Stimulated activated memory B cell treated with anti-CD40 and anti-IgM and Interleukin-4, amounts not matched to agents 10 μg/mL and 1 μg/mL and 100 μg/mL, for 72 hours (primary cell): ENCODE results near the gene NHS.

Source experiments
- ATAC-seq: fragments of 150-1000 bp; cut with Tn5 transposase; 2 replicates; pipeline ENCODE4 v1.10.0; 2021
- H3K27ac Mint-ChIP-seq: one replicate; pipeline ENCODE4 v1.8.0; 2022; ENCODE audit warnings: mild to moderate bottlenecking, mixed read lengths
- H3K27me3 Mint-ChIP-seq: one replicate; pipeline ENCODE4 v1.8.0; 2022; ENCODE audit warnings: mixed read lengths
- H3K36me3 Mint-ChIP-seq: one replicate; pipeline ENCODE4 v1.8.0; 2022; ENCODE audit warnings: mixed read lengths
- H3K4me1 Mint-ChIP-seq: one replicate; pipeline ENCODE4 v1.8.0; 2022; ENCODE audit warnings: mixed read lengths
- H3K4me3 Mint-ChIP-seq: one replicate; pipeline ENCODE4 v1.8.0; 2022; ENCODE audit warnings: mild to moderate bottlenecking, moderate library complexity, mixed read lengths
- H3K9me3 Mint-ChIP-seq: one replicate; pipeline ENCODE4 v1.8.0; 2022; ENCODE audit warnings: mixed read lengths

Gene NHS

GRCh38 chrX:17374619-17375366, at the start of gene NHS:
TSS of gene NHS (plus strand) at chrX:17375200. CDS start at chrX:17375758, 558 bp downstream.
- peaks cover 2% of the 10 kb centered on the region for H3K9me3 Mint-ChIP-seq
- H3K36me3 Mint-ChIP-seq, result no peaks in the 10 kb centered on the region
- no peak for ATAC-seq
- no peaks in the 10 kb centered on the region for H3K4me1 Mint-ChIP-seq
- H3K27me3 Mint-ChIP-seq, result no peaks in the 10 kb centered on the region
- no peak within 1 kb of the TSS for H3K4me3 Mint-ChIP-seq
- no peak within 1 kb of the TSS for H3K27ac Mint-ChIP-seq

GRCh38 chrX:17328837-17329236, 46.2 kb upstream of the NHS start:
- H3K4me1 Mint-ChIP-seq, result no peaks in the 10 kb centered on the region
- no peaks in the 10 kb centered on the region for H3K9me3 Mint-ChIP-seq
- no peaks in the 10 kb centered on the region for H3K27me3 Mint-ChIP-seq
- H3K36me3 Mint-ChIP-seq, result no peaks in the 10 kb centered on the region
- H3K4me3 Mint-ChIP-seq, result no peak overlapping the region
- no peak for ATAC-seq
- no peak overlapping the region for H3K27ac Mint-ChIP-seq

GRCh38 chrX:17336377-17336776, 38.6 kb upstream of the NHS start:
- H3K27ac Mint-ChIP-seq, result no peak overlapping the region
- no peaks in the 10 kb centered on the region for H3K27me3 Mint-ChIP-seq
- no peaks in the 10 kb centered on the region for H3K36me3 Mint-ChIP-seq
- no peak for ATAC-seq
- H3K9me3 Mint-ChIP-seq, result no peaks in the 10 kb centered on the region
- no peaks in the 10 kb centered on the region for H3K4me1 Mint-ChIP-seq
- no peak overlapping the region for H3K4me3 Mint-ChIP-seq

- no peaks in the 10 kb centered on the region for H3K36me3 Mint-ChIP-seq
- H3K27ac Mint-ChIP-seq, result no peak overlapping the region
- ATAC-seq, result no peak
- no peaks in the 10 kb centered on the region for H3K27me3 Mint-ChIP-seq
- no peaks in the 10 kb centered on the region for H3K4me1 Mint-ChIP-seq
- peaks cover 3% of the 10 kb centered on the region for H3K9me3 Mint-ChIP-seq
- no peak overlapping the region for H3K4me3 Mint-ChIP-seq
These were observed 19.0 kb upstream of the NHS start for GRCh38 chrX:17355976-17356375.

- H3K9me3 Mint-ChIP-seq, result no peaks in the 10 kb centered on the region
- no peak overlapping the region for H3K4me3 Mint-ChIP-seq
- no peak for ATAC-seq
- no peak overlapping the region for H3K27ac Mint-ChIP-seq
- H3K27me3 Mint-ChIP-seq, result no peaks in the 10 kb centered on the region
- H3K4me1 Mint-ChIP-seq, result no peaks in the 10 kb centered on the region
- H3K36me3 Mint-ChIP-seq, result no peaks in the 10 kb centered on the region
These were observed 15.5 kb upstream of the NHS start for GRCh38 chrX:17359500-17359899.

- Mint-ChIP-seq H3K27ac (no peak overlapping the region), H3K27me3 (no peaks in the 10 kb centered on the region), H3K4me1 (no peaks in the 10 kb centered on the region), H3K36me3 (no peaks in the 10 kb centered on the region), H3K9me3 (no peaks in the 10 kb centered on the region), H3K4me3 (no peak overlapping the region)
- ATAC-seq, result no peak
These were observed 13.4 kb upstream of the NHS start for GRCh38 chrX:17361620-17362019.

GRCh38 chrX:17368002-17368401, 7.0 kb upstream of the NHS start:
- Mint-ChIP-seq H3K4me3 (no peak overlapping the region), H3K4me1 (no peaks in the 10 kb centered on the region), H3K27ac (no peak overlapping the region), H3K9me3 (no peaks in the 10 kb centered on the region), H3K27me3 (no peaks in the 10 kb centered on the region), H3K36me3 (no peaks in the 10 kb centered on the region)
- ATAC-seq, result no peak

- Mint-ChIP-seq H3K36me3 (no peaks in the 10 kb centered on the region), H3K9me3 (no peaks in the 10 kb centered on the region), H3K27me3 (no peaks in the 10 kb centered on the region), H3K27ac (no peak overlapping the region), H3K4me1 (no peaks in the 10 kb centered on the region), H3K4me3 (no peak overlapping the region)
- no peak for ATAC-seq
These were observed 5.7 kb upstream of the NHS start for GRCh38 chrX:17369309-17369708.

- Mint-ChIP-seq H3K9me3 (no peaks in the 10 kb centered on the region), H3K36me3 (no peaks in the 10 kb centered on the region), H3K4me1 (no peaks in the 10 kb centered on the region), H3K27ac (no peak overlapping the region), H3K27me3 (no peaks in the 10 kb centered on the region), H3K4me3 (no peak overlapping the region)
- ATAC-seq, result no peak
These were observed 4.8 kb upstream of the NHS start for GRCh38 chrX:17370191-17370590.

- Mint-ChIP-seq H3K36me3 (no peaks in the 10 kb centered on the region), H3K27me3 (no peaks in the 10 kb centered on the region), H3K9me3 (no peaks in the 10 kb centered on the region), H3K4me3 (no peak overlapping the region), H3K27ac (no peak overlapping the region), H3K4me1 (no peaks in the 10 kb centered on the region)
- no peak for ATAC-seq
These were observed 2.9 kb upstream of the NHS start for GRCh38 chrX:17372052-17372451.

- Mint-ChIP-seq H3K9me3 (no peaks in the 10 kb centered on the region), H3K36me3 (no peaks in the 10 kb centered on the region), H3K4me3 (no peak overlapping the region), H3K27me3 (no peaks in the 10 kb centered on the region), H3K27ac (no peak overlapping the region), H3K4me1 (no peaks in the 10 kb centered on the region)
- ATAC-seq, result no peak
These were observed 1.7 kb upstream of the NHS start for GRCh38 chrX:17373337-17373736.

- ATAC-seq, result no peak
- no peaks in the 10 kb centered on the region for H3K4me1 Mint-ChIP-seq
- H3K27ac Mint-ChIP-seq, result no peak overlapping the region
- H3K4me3 Mint-ChIP-seq, result no peak overlapping the region
- H3K36me3 Mint-ChIP-seq, result no peaks in the 10 kb centered on the region
- H3K9me3 Mint-ChIP-seq, result peaks cover 6% of the 10 kb centered on the region
- no peaks in the 10 kb centered on the region for H3K27me3 Mint-ChIP-seq
These were observed 302 bp downstream of the NHS start for GRCh38 chrX:17375367-17375636.

- no peak for ATAC-seq
- H3K27ac Mint-ChIP-seq, result no peak overlapping the region
These were observed 834 bp downstream of the NHS start for GRCh38 chrX:17375637-17376430.

GRCh38 chrX:17376431-17377077, 1.6 kb downstream of the NHS start:
- Mint-ChIP-seq H3K4me1 (no peaks in the 10 kb centered on the region), H3K27ac (no peak overlapping the region), H3K36me3 (no peaks in the 10 kb centered on the region), H3K9me3 (peaks cover 8% of the 10 kb centered on the region), H3K27me3 (no peaks in the 10 kb centered on the region), H3K4me3 (no peak overlapping the region)
- ATAC-seq, result no peak

More at GRCh38 chrX:17375637-17376430, 834 bp downstream of the NHS start:
- Mint-ChIP-seq H3K27me3 (no peaks in the 10 kb centered on the region), H3K4me3 (no peak overlapping the region), H3K4me1 (no peaks in the 10 kb centered on the region), H3K9me3 (peaks cover 6% of the 10 kb centered on the region), H3K36me3 (no peaks in the 10 kb centered on the region)

- Mint-ChIP-seq H3K27ac (no peak overlapping the region), H3K27me3 (no peaks in the 10 kb centered on the region), H3K36me3 (no peaks in the 10 kb centered on the region), H3K4me3 (no peak overlapping the region), H3K4me1 (no peaks in the 10 kb centered on the region), H3K9me3 (peaks cover 12% of the 10 kb centered on the region)
- ATAC-seq, result no peak
These were observed 2.2 kb downstream of the NHS start for GRCh38 chrX:17377091-17377717.
